ENCODE results near the gene PTPRF.

PTPRF gene

GRCh38 chr1:43650310-43651085 lies 119.8 kb downstream of the PTPRF start:
- peak; percentile 98 for DNase-seq
- TF ChIP-seq POLR2A (IDR thresholded peaks at IDR 0.05; ENCODE audit: low read length) (peak; percentile 97), GATA1 (IDR thresholded peaks at IDR 0.05; ENCODE audit: low read depth, low read length) (no peak)

- TF ChIP-seq GATA1 (IDR thresholded peaks at IDR 0.05; ENCODE audit: low read depth, low read length) (no peak), POLR2A (IDR thresholded peaks at IDR 0.05; ENCODE audit: low read length) (no peak)
- peak in 1 of 2 experiments; percentile 38 for DNase-seq
Measured at GRCh38 chr1:43651188-43651587, 120.5 kb downstream of the PTPRF start.

GRCh38 chr1:43651902-43652301 lies 121.2 kb downstream of the PTPRF start:
- peak; percentile 13 to 39 for DNase-seq
- TF ChIP-seq GATA1 (IDR thresholded peaks at IDR 0.05; ENCODE audit: low read depth, low read length) (no peak), POLR2A (IDR thresholded peaks at IDR 0.05; ENCODE audit: low read length) (no peak)

GRCh38 chr1:43653339-43653738 lies 122.7 kb downstream of the PTPRF start:
- peak; percentile 50 to 54 for DNase-seq
- TF ChIP-seq POLR2A (IDR thresholded peaks at IDR 0.05; ENCODE audit: low read length): no peak
- no peak for TF ChIP-seq GATA1 (IDR thresholded peaks at IDR 0.05; ENCODE audit: low read depth, low read length)

- peak in 1 of 2 experiments; percentile 17 for DNase-seq
- TF ChIP-seq GATA1 (IDR thresholded peaks at IDR 0.05; ENCODE audit: low read depth, low read length) (no peak), POLR2A (IDR thresholded peaks at IDR 0.05; ENCODE audit: low read length) (no peak)
Measured at GRCh38 chr1:43653893-43654292, 123.2 kb downstream of the PTPRF start.

- no peak for DNase-seq
- TF ChIP-seq GATA1 (IDR thresholded peaks at IDR 0.05; ENCODE audit: low read depth, low read length): no peak
- TF ChIP-seq POLR2A (IDR thresholded peaks at IDR 0.05; ENCODE audit: low read length): no peak
Measured at GRCh38 chr1:43655953-43656352, 125.3 kb downstream of the PTPRF start.

- no peak for DNase-seq
- TF ChIP-seq POLR2A (IDR thresholded peaks at IDR 0.05; ENCODE audit: low read length) (no peak), GATA1 (IDR thresholded peaks at IDR 0.05; ENCODE audit: low read depth, low read length) (no peak)
Measured at GRCh38 chr1:43659212-43660166, 128.8 kb downstream of the PTPRF start.

- no peak for TF ChIP-seq POLR2A (IDR thresholded peaks at IDR 0.05; ENCODE audit: low read length)
- DNase-seq: no peak
Measured at GRCh38 chr1:43660355-43660754, 129.7 kb downstream of the PTPRF start.

- no peak for TF ChIP-seq GATA1 (IDR thresholded peaks at IDR 0.05; ENCODE audit: low read depth, low read length)
- TF ChIP-seq POLR2A (IDR thresholded peaks at IDR 0.05; ENCODE audit: low read length): no peak
- no peak for DNase-seq
Measured at GRCh38 chr1:43664369-43664768, 133.7 kb downstream of the PTPRF start.

- DNase-seq: no peak
- TF ChIP-seq POLR2A (IDR thresholded peaks at IDR 0.05; ENCODE audit: low read length): no peak
- TF ChIP-seq GATA1 (IDR thresholded peaks at IDR 0.05; ENCODE audit: low read depth, low read length): no peak
Measured at GRCh38 chr1:43666608-43667007, 135.9 kb downstream of the PTPRF start.

GRCh38 chr1:43668956-43669355 lies 138.3 kb downstream of the PTPRF start:
- TF ChIP-seq POLR2A (IDR thresholded peaks at IDR 0.05; ENCODE audit: low read length) (no peak), GATA1 (IDR thresholded peaks at IDR 0.05; ENCODE audit: low read depth, low read length) (no peak)
- no peak for DNase-seq

GRCh38 chr1:43669878-43670277 lies 139.2 kb downstream of the PTPRF start:
- DNase-seq: no peak
- TF ChIP-seq POLR2A (IDR thresholded peaks at IDR 0.05; ENCODE audit: low read length) (no peak), GATA1 (IDR thresholded peaks at IDR 0.05; ENCODE audit: low read depth, low read length) (no peak)

- TF ChIP-seq GATA1 (IDR thresholded peaks at IDR 0.05; ENCODE audit: low read depth, low read length) (no peak), POLR2A (IDR thresholded peaks at IDR 0.05; ENCODE audit: low read length) (no peak)
- DNase-seq: no peak
Measured at GRCh38 chr1:43671193-43671592, 140.5 kb downstream of the PTPRF start.

- DNase-seq: no peak
- TF ChIP-seq POLR2A (IDR thresholded peaks at IDR 0.05; ENCODE audit: low read length) (no peak), GATA1 (IDR thresholded peaks at IDR 0.05; ENCODE audit: low read depth, low read length) (no peak)
Measured at GRCh38 chr1:43671626-43672330, 141.1 kb downstream of the PTPRF start.
